IMR-90 (cell line): Measurements from ENCODE around the gene IL12RB1. TPM values are rescaled to one million over a fixed set of nuclear protein-coding genes. Genes with fewer than 3 reads are reported as not detected.
A peak's percentile ranks its signal among the peaks of the same experiment; 100 is the strongest.

Experiments used
- ATAC-seq: fragments of 200-7000 bp; cut with Tn5 transposase; 2 replicates; pipeline ENCODE4 v1.9.1; 2020; ENCODE audit warnings: low read depth, mild to moderate bottlenecking, moderate library complexity
- BruUV-seq: library from RNA; stranded (reverse); fragments of 400-500 nt; replicated peaks from 2 replicates; lab custom pipeline; 2021; lab: Mats Ljungman, UMichigan
- CTCF ChIA-PET: fragments of 300-600 bp; formaldehyde crosslinking; extraction: SDS; loops from one replicate; lab custom pipeline; 2021; ENCODE audit warnings: antibody characterized with exemption; lab: Yijun Ruan, JAX
- POLR2A ChIA-PET: fragments of 300-600 bp; sonication (Branson Sonifier 250); formaldehyde crosslinking; loops from one replicate; lab custom pipeline; 2022; ENCODE audit warnings: antibody characterized with exemption; ENCODE audit not compliant: unreplicated experiment; lab: Charles Lee
- DNase-seq: peaks from one replicate; pipeline ENCODE4 v3.0.0; 2013
- H2AFZ ChIP-seq: replicated peaks from 2 replicates; pipeline ENCODE3; 2013; ENCODE audit warnings: low read length, mild to moderate bottlenecking; ENCODE audit not compliant: poor library complexity
- H2AK5ac ChIP-seq: 2 replicates; pipeline ENCODE4 v1.6.1; 2013; ENCODE audit warnings: low read depth, low read length, inconsistent platforms
- H2AK9ac ChIP-seq: replicated peaks from 2 replicates; pipeline ENCODE3; 2013; ENCODE audit warnings: mild to moderate bottlenecking, low read depth, low read length, moderate library complexity; ENCODE audit not compliant: poor library complexity
- H2BK120ac ChIP-seq: 2 replicates; pipeline ENCODE4 v1.6.1; 2013; ENCODE audit warnings: low read depth, low read length, inconsistent platforms
- H2BK15ac ChIP-seq: 3 replicates; pipeline ENCODE4 v1.6.1; 2013; ENCODE audit warnings: low read depth, low read length, inconsistent platforms
- H2BK20ac ChIP-seq: 2 replicates; pipeline ENCODE4 v1.6.1; 2013; ENCODE audit warnings: low read depth, mild to moderate bottlenecking, inconsistent platforms, low read length, moderate library complexity
- H2BK5ac ChIP-seq: 2 replicates; pipeline ENCODE4 v1.6.1; 2013; ENCODE audit warnings: mild to moderate bottlenecking, low read depth, low read length, inconsistent platforms; ENCODE audit not compliant: poor library complexity, severe bottlenecking
- H3K14ac ChIP-seq: replicated peaks from 2 replicates; pipeline ENCODE4 v1.6.1; 2013; ENCODE audit warnings: low read depth, low read length, inconsistent platforms
- H3K18ac ChIP-seq: 2 replicates; pipeline ENCODE4 v1.6.1; 2013; ENCODE audit warnings: low read depth, low read length, control low read depth
- H3K23ac ChIP-seq: 2 replicates; pipeline ENCODE4 v1.6.1; 2013; ENCODE audit warnings: low read depth, low read length, inconsistent platforms
- H3K27ac ChIP-seq: 2 replicates; pipeline ENCODE4 v1.5.1; 2013; ENCODE audit warnings: mild to moderate bottlenecking, control low read depth, low read length; ENCODE audit not compliant: insufficient read depth
- H3K27me3 ChIP-seq: 2 replicates; pipeline ENCODE4 v1.6.1; 2013; ENCODE audit warnings: low read length; ENCODE audit not compliant: control insufficient read depth, insufficient read depth
- H3K36me3 ChIP-seq: 2 replicates; pipeline ENCODE4 v1.6.1; 2013; ENCODE audit warnings: low read length, mixed read lengths; ENCODE audit not compliant: control insufficient read depth, insufficient read depth
- H3K4ac ChIP-seq: 2 replicates; pipeline ENCODE4 v1.6.1; 2013; ENCODE audit warnings: low read depth, low read length, inconsistent platforms
- H3K4me1 ChIP-seq: 2 replicates; pipeline ENCODE4 v1.6.1; 2013; ENCODE audit warnings: low read length, mixed read lengths; ENCODE audit not compliant: control insufficient read depth, insufficient read depth
- H3K4me2 ChIP-seq: 2 replicates; pipeline ENCODE4 v1.6.1; 2013; ENCODE audit warnings: low read depth, mild to moderate bottlenecking, control low read depth, low read length, moderate library complexity
- H3K4me3 ChIP-seq: 2 replicates; pipeline ENCODE4 v1.5.1; 2013; ENCODE audit warnings: low read depth, mild to moderate bottlenecking, control low read depth, low read length, moderate library complexity; ENCODE audit not compliant: insufficient read depth
- H3K56ac ChIP-seq: 2 replicates; pipeline ENCODE4 v1.6.1; 2013; ENCODE audit warnings: low read length, inconsistent platforms; ENCODE audit not compliant: insufficient read depth; ENCODE audit errors: extremely low read depth
- H3K79me1 ChIP-seq, 2 experiments: 2 replicates each; pipeline ENCODE4 v1.6.1; 2013; ENCODE audit warnings: low read length in 2 of 2, inconsistent platforms in 1 of 2, low read depth in 1 of 2
- H3K9ac ChIP-seq: 2 replicates; pipeline ENCODE4 v1.6.1; 2013; ENCODE audit warnings: low read depth, low read length, control low read depth
- H3K9me1 ChIP-seq: 2 replicates; pipeline ENCODE4 v1.6.1; 2013; ENCODE audit warnings: low read length, inconsistent platforms; ENCODE audit not compliant: insufficient read depth
- H3K9me3 ChIP-seq: 2 replicates; pipeline ENCODE4 v1.6.1; 2013; ENCODE audit warnings: low read length; ENCODE audit not compliant: control insufficient read depth, insufficient read depth
- H4K20me1 ChIP-seq: 2 replicates; pipeline ENCODE4 v1.6.1; 2013; ENCODE audit warnings: low read length, inconsistent platforms; ENCODE audit not compliant: insufficient read depth
- H4K5ac ChIP-seq: 2 replicates; pipeline ENCODE4 v1.6.1; 2013; ENCODE audit warnings: mild to moderate bottlenecking, low read depth, low read length, control low read depth
- H4K8ac ChIP-seq, 2 experiments: 2 replicates each; pipeline ENCODE4 v1.6.1; 2013; ENCODE audit warnings: low read depth in 2 of 2, low read length in 2 of 2, control low read depth in 1 of 2, inconsistent platforms in 1 of 2
- H4K91ac ChIP-seq: 2 replicates; pipeline ENCODE4 v1.6.1; 2013; ENCODE audit warnings: low read depth, low read length, inconsistent platforms; ENCODE audit not compliant: insufficient read depth
- BHLHE40 ChIP-seq: fragments of 150-350 bp; IDR thresholded peaks from 2 replicates; pipeline ENCODE4 v1.6.1; 2016; ENCODE audit warnings: mild to moderate bottlenecking, low read depth, low read length
- CHD1 ChIP-seq: IDR thresholded peaks from 2 replicates; pipeline ENCODE4 v1.6.1; 2012; ENCODE audit warnings: low read depth, low read length, improper control_type of control experiment
- CTCF ChIP-seq: conservative IDR thresholded peaks from 2 replicates; pipeline ENCODE4 v1.5.1; 2012; ENCODE audit warnings: mild to moderate bottlenecking, low read depth, low read length, improper control_type of control experiment
- ELK1 ChIP-seq: fragments of 150-350 bp; IDR thresholded peaks from 2 replicates; pipeline ENCODE4 v1.6.1; 2016; ENCODE audit warnings: low read depth, mild to moderate bottlenecking, low read length, moderate library complexity, borderline replicate concordance
- FOS ChIP-seq: fragments of 150-350 bp; IDR thresholded peaks from 2 replicates; pipeline ENCODE4 v1.6.1; 2016; ENCODE audit warnings: low read depth, low read length
- MAFK ChIP-seq: IDR thresholded peaks from 2 replicates; pipeline ENCODE4 v1.6.1; 2012; ENCODE audit warnings: low read depth, low read length, improper control_type of control experiment
- MAZ ChIP-seq: IDR thresholded peaks from 2 replicates; pipeline ENCODE4 v1.6.1; 2012; ENCODE audit warnings: low read depth, mild to moderate bottlenecking, low read length, improper control_type of control experiment, moderate library complexity, borderline replicate concordance
- MXI1 ChIP-seq: IDR thresholded peaks from 2 replicates; pipeline ENCODE4 v1.6.1; 2012; ENCODE audit warnings: low read depth, mild to moderate bottlenecking, low read length, moderate library complexity, borderline replicate concordance
- POLR2A ChIP-seq: IDR thresholded peaks from 2 replicates; pipeline ENCODE4 v1.6.1; 2012; ENCODE audit warnings: mild to moderate bottlenecking, low read depth, low read length
- RAD21 ChIP-seq: IDR thresholded peaks from 2 replicates; pipeline ENCODE4 v1.6.1; 2012; ENCODE audit warnings: low read length, improper control_type of control experiment
- RCOR1 ChIP-seq: IDR thresholded peaks from 2 replicates; pipeline ENCODE4 v1.6.1; 2012; ENCODE audit warnings: mild to moderate bottlenecking, low read length, improper control_type of control experiment; ENCODE audit not compliant: insufficient replicate concordance
- USF2 ChIP-seq: fragments of 150-350 bp; IDR thresholded peaks from 2 replicates; pipeline ENCODE4 v1.6.1; 2017; ENCODE audit warnings: mild to moderate bottlenecking, antibody characterized with exemption, low read length, low read depth
- WGBS, 2 experiments: methylation state at CpG; one replicate each; pipeline versions ENCODE4 v1.1.5 to v1.1.7; 2013; ENCODE audit warnings: missing lambda C conversion rate in 2 of 2; ENCODE audit not compliant: insufficient read length in 1 of 2; ENCODE audit errors: extremely low coverage in 2 of 2; 5-methylcytosine and 5-hydroxymethylcytosine counted together
- dilution Hi-C: fragments of 300-500 bp; cut with HindIII; formaldehyde crosslinking; loops from one replicate; pipeline ENCODE4 v1.14.3; 2018; ENCODE audit warnings: low sequenced_read_pairs; ENCODE audit not compliant: unreplicated experiment
- in situ Hi-C: fragments of 300-500 bp; cut with MboI; formaldehyde crosslinking; loops from 3 replicates; pipeline ENCODE4 v1.14.3; 2019; ENCODE audit warnings: low sequenced_read_pairs, inconsistent platforms, mixed read lengths
- intact Hi-C: fragments of 100-400 bp; cut with micrococcal nuclease; formaldehyde crosslinking; loops from 2 replicates; pipeline ENCODE4 v1.10.0; 2022
- polyA plus RNA-seq, 3 experiments: library from polyadenylated mRNA; depleted of rRNA; stranded (reverse); fragments of >200 nt; gene quantifications; 2 replicates each; pipeline ENCODE4 v1.2.3, GENCODE V29; 2012; ENCODE audit warnings: low replicate concordance in 1 of 3
- total RNA-seq: library from RNA; depleted of rRNA; stranded (reverse); fragments of >200 nt; gene quantifications from 2 replicates; pipeline ENCODE4 v1.2.3, GENCODE V29; 2012

Gene IL12RB1
- total and polyA plus RNA-seq, 2 of the 4 experiments (the other 2 are of a cell fraction), result not detected

- no peak for TF ChIP-seq RCOR1
These were observed 36.4 kb upstream of the IL12RB1 start (continued) for GRCh38 chr19:18122860-18123795.

GRCh38 chr19:18122424-18122823 lies 35.7 kb upstream of the IL12RB1 start:
- H3K27ac ChIP-seq, result no peak overlapping the region
- no peak overlapping the region for H2BK120ac ChIP-seq
- H3K23ac ChIP-seq, result no peak overlapping the region
- H3K4me1 ChIP-seq, result peaks cover 10% of the 10 kb centered on the region
- no TSS peak for BruUV-seq
- peak overlapping the region; percentile 42 for H2AK9ac ChIP-seq
- no peak overlapping the region for H4K91ac ChIP-seq
- intact Hi-C loops, result no loop called here
- in situ Hi-C loops, result no loop called here
- no peak for ATAC-seq
- no peak overlapping the region for H3K18ac ChIP-seq
- ChIA-PET CTCF (no interaction called here), POLR2A (no interaction called here)
- H3K9ac ChIP-seq, result no peak overlapping the region
- dilution Hi-C loops, result no loop called here
- H3K4me3 ChIP-seq, result no peak overlapping the region
- WGBS, 2 experiments, result no CpG with 5 or more reads among the region's 7 CpGs
- no peak overlapping the region for H2BK5ac ChIP-seq
- H4K5ac ChIP-seq, result no peak overlapping the region
- H3K36me3 ChIP-seq, result peaks cover 36% of the 10 kb centered on the region
- no peak overlapping the region for H4K8ac ChIP-seq
- no peak overlapping the region for H3K56ac ChIP-seq
- no peaks in the 10 kb centered on the region for H3K27me3 ChIP-seq
- no peak overlapping the region for H3K4ac ChIP-seq
- H2AFZ ChIP-seq, result no peak overlapping the region
- no peak overlapping the region for H3K4me2 ChIP-seq
- H2BK15ac ChIP-seq, result no peak overlapping the region
- H3K9me3 ChIP-seq, result no peaks in the 10 kb centered on the region
- H2AK5ac ChIP-seq, result no peak overlapping the region
- no peak overlapping the region for H2BK20ac ChIP-seq
- H4K20me1 ChIP-seq, result peaks cover 2% of the 10 kb centered on the region; the same call in 1 of the 2 replicates
- peaks cover 6% of the 10 kb centered on the region; the same call in 1 of the 2 replicates for H3K9me1 ChIP-seq
- DNase-seq, result no peak
- no peak overlapping the region for H3K14ac ChIP-seq
- H3K79me1 ChIP-seq, result peaks cover 6 to 14% of the 10 kb centered on the region in 2 experiments; a peak in 2 of 4 replicates
- TF ChIP-seq FOS (no peak), RCOR1 (no peak), MXI1 (no peak), RAD21 (no peak), USF2 (no peak), CHD1 (no peak), ELK1 (no peak), CTCF (no peak), MAZ (no peak), POLR2A (no peak), BHLHE40 (no peak), MAFK (no peak)
